C4-2B (cell line): ENCODE data around the gene INPP4B.

Experiments used
- CTCF ChIP-seq: fragments of 450-650 bp; conservative IDR thresholded peaks from 2 replicates; pipeline ENCODE4 v1.5.1; 2017; ENCODE audit warnings: mild to moderate bottlenecking
- ZFX ChIP-seq: fragments of 450-650 bp; IDR thresholded peaks from 2 replicates; pipeline ENCODE4 v1.6.1; 2017

- no peak for TF ChIP-seq CTCF
- TF ChIP-seq ZFX = no peak
Observed at GRCh38 chr4:142721187-142721586, 124.9 kb downstream of the INPP4B start.
